Endodermal cell (in vitro differentiated cells): ENCODE measurements around the gene ZSWIM4. TPM values are rescaled to one million over a fixed set of nuclear protein-coding genes. Genes with fewer than 3 reads are reported as not detected.

Experiments used
- DNase-seq: peaks from one replicate; pipeline ENCODE4 v3.0.0-alpha.2; 2017
- H3K27ac ChIP-seq: 2 replicates; pipeline ENCODE4 v1.5.1; 2013; ENCODE audit warnings: mild to moderate bottlenecking, low read depth, low read length, moderate library complexity
- H3K27me3 ChIP-seq: 2 replicates; pipeline ENCODE4 v1.6.1; 2013; ENCODE audit warnings: mild to moderate bottlenecking, low read length, moderate library complexity; ENCODE audit not compliant: insufficient read depth, control insufficient read depth, poor library complexity, severe bottlenecking
- H3K36me3 ChIP-seq: 2 replicates; pipeline ENCODE4 v1.7.0; 2013; ENCODE audit warnings: mild to moderate bottlenecking, low read length, moderate library complexity; ENCODE audit not compliant: control insufficient read depth, insufficient read depth
- H3K4me1 ChIP-seq: one replicate; pipeline ENCODE4 v1.7.0; 2013; ENCODE audit warnings: low read length; ENCODE audit not compliant: control insufficient read depth, insufficient read depth
- H3K4me3 ChIP-seq: 2 replicates; pipeline ENCODE4 v1.5.1; 2013; ENCODE audit warnings: mild to moderate bottlenecking, low read length, moderate library complexity
- H3K9ac ChIP-seq: 2 replicates; pipeline ENCODE4 v1.6.1; 2013; ENCODE audit warnings: mild to moderate bottlenecking, low read length, moderate library complexity; ENCODE audit not compliant: poor library complexity, severe bottlenecking; ENCODE audit errors: extremely low read depth
- H3K9me3 ChIP-seq: 2 replicates; pipeline ENCODE4 v1.6.1; 2013; ENCODE audit warnings: mild to moderate bottlenecking, low read length, moderate library complexity; ENCODE audit not compliant: control insufficient read depth
- H3K27ac Mint-ChIP-seq: 2 replicates; pipeline ENCODE4 v1.8.0; 2020; ENCODE audit warnings: mixed read lengths
- H3K27me3 Mint-ChIP-seq: 2 replicates; pipeline ENCODE4 v1.8.0; 2021; ENCODE audit warnings: mild to moderate bottlenecking, mixed read lengths; ENCODE audit not compliant: insufficient read depth
- H3K36me3 Mint-ChIP-seq: 2 replicates; pipeline ENCODE4 v1.8.0; 2020; ENCODE audit warnings: low read depth, mixed read lengths
- H3K4me1 Mint-ChIP-seq: 2 replicates; pipeline ENCODE4 v1.8.0; 2020; ENCODE audit warnings: mixed read lengths
- H3K4me3 Mint-ChIP-seq: 2 replicates; pipeline ENCODE4 v1.8.0; 2020; ENCODE audit warnings: mild to moderate bottlenecking, moderate library complexity, mixed read lengths
- H3K9me3 Mint-ChIP-seq: 2 replicates; pipeline ENCODE4 v1.8.0; 2020; ENCODE audit warnings: mild to moderate bottlenecking, mixed read lengths
- CTCF ChIP-seq: fragments of 200-600 bp; sonication (generic); conservative IDR thresholded peaks from 2 replicates; pipeline ENCODE4 v1.5.0; 2021; ENCODE audit warnings: antibody characterized with exemption, mild to moderate bottlenecking
- WGBS, 2 experiments: methylation state at CpG; one replicate each; pipeline versions ENCODE4 v1.1.5 to v1.1.7; 2013; ENCODE audit warnings: missing lambda C conversion rate in 2 of 2, mixed read lengths in 1 of 2; ENCODE audit not compliant: insufficient coverage in 1 of 2, insufficient read length in 1 of 2; 5-methylcytosine and 5-hydroxymethylcytosine counted together
- total RNA-seq, 2 donors: library from RNA; stranded (reverse); fragmentation: NEBNext Ultra II Directional in 1 of 2; extraction: Animal tissue kit (Norgen Biotek cat#: 25700) in 1 of 2; gene quantifications; 2 replicates in 1 of 2; 3 replicates in 1 of 2; pipeline ENCODE4 v1.2.1, GENCODE V29; 2021

ZSWIM4 gene
- total RNA-seq, 2 donors from 2014 or later, result 30.0 to 41.9 TPM

DNA sequence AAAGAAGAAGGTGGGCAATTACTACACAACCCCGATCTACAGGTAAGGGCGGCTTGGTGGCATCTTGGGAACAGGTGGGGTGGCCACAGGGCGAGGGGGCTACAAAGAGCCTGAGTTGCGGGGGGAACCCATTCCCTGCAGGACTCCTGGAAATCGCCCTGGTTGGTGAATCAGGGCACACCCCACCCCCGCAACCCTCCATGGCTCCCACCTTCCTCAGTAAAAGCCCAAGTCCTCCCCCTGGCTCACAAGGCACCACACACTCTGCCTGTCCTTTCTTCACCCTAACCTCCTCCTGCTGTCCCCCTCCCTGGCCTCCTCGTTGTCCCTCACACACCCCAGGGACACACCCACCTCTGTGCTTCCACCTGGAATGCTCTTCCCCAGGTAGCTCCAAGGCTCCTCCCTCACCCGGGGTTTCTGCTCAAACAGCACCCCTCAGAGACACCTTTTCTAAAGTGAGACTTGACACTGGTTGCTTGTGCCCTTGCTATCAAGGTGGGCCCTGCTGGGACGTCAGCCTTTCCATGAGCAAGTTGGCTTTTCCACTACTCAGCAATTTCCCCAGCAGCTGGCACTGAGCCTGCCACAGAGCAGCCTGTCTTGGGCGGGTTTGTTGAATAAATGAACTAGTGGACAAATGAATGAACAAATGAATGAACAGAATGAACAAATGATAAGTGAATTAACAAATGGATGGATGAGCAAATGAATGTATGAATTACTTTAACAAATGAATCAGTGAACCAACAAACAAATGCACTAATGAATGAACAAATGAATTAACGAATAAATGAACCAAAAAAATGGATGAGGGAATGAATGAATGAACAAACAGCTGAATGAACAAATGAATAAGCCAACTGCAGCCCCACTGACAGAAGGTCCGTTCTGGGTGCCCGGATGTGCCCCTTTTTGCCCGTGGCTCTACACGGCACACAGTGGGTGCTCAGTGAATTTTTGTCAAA is 37.2 kb upstream of the ZSWIM4 start:
- Histone ChIP-seq H3K36me3 (peaks cover 69% of the 10 kb centered on the region), H3K9me3 (no peaks in the 10 kb centered on the region), H3K4me3 (no peak overlapping the region), H3K27me3 (no peaks in the 10 kb centered on the region), H3K27ac (no peak overlapping the region), H3K9ac (no peak overlapping the region), H3K4me1 (no peaks in the 10 kb centered on the region)
- no peaks in the 10 kb centered on the region for H3K27me3 Mint-ChIP-seq
- H3K4me1 Mint-ChIP-seq, result no peaks in the 10 kb centered on the region
- H3K9me3 Mint-ChIP-seq, result no peaks in the 10 kb centered on the region
- no peak for TF ChIP-seq CTCF
- H3K36me3 Mint-ChIP-seq, result peaks cover 74% of the 10 kb centered on the region
- no peak overlapping the region for H3K4me3 Mint-ChIP-seq
- WGBS, 2 experiments, result 90 to 92% methylated on average over 15 of the region's 15 CpGs
- no peak for DNase-seq
- peak overlapping the region; percentile 14 for H3K27ac Mint-ChIP-seq

DNA sequence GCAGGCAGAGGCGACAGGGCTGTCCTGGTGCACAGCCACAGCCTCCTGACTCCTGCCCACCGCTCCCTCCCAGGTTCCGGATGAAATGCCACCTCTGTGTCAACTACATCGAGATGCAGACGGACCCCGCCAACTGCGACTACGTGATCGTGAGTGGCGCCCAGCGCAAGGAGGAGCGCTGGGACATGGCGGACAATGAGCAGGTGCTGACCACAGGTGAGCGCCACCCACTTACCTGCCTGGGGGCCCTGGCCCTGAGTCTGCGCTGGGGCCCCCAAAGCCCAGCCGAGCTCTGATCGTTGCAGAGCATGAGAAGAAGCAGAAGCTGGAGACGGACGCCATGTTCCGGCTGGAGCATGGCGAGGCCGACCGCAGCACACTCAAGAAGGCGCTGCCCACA is 36.4 kb upstream of the ZSWIM4 start:
- Histone ChIP-seq H3K27ac (no peak overlapping the region), H3K9me3 (no peaks in the 10 kb centered on the region), H3K36me3 (peaks cover 72% of the 10 kb centered on the region), H3K4me1 (no peaks in the 10 kb centered on the region), H3K9ac (no peak overlapping the region), H3K4me3 (no peak overlapping the region), H3K27me3 (no peaks in the 10 kb centered on the region)
- Mint-ChIP-seq H3K9me3 (peaks cover 1% of the 10 kb centered on the region), H3K4me3 (no peak overlapping the region), H3K36me3 (peaks cover 72% of the 10 kb centered on the region), H3K4me1 (no peaks in the 10 kb centered on the region), H3K27ac (no peak overlapping the region), H3K27me3 (no peaks in the 10 kb centered on the region)
- 97 to 99% methylated on average over 20 to 24 of the region's 24 CpGs for WGBS, 2 experiments
- DNase-seq, result no peak
- TF ChIP-seq CTCF, result no peak

- Histone ChIP-seq H3K27ac (no peak overlapping the region), H3K4me1 (no peaks in the 10 kb centered on the region), H3K36me3 (peaks cover 54% of the 10 kb centered on the region), H3K9ac (no peak overlapping the region), H3K27me3 (no peaks in the 10 kb centered on the region), H3K9me3 (no peaks in the 10 kb centered on the region), H3K4me3 (no peak overlapping the region)
- peaks cover 58% of the 10 kb centered on the region for H3K36me3 Mint-ChIP-seq
- peaks cover 1% of the 10 kb centered on the region for H3K9me3 Mint-ChIP-seq
- 80 to 92% methylated on average over 5 to 8 of the region's 8 CpGs for WGBS, 2 experiments
- DNase-seq, result no peak
- peaks cover 5% of the 10 kb centered on the region for H3K4me1 Mint-ChIP-seq
- no peak overlapping the region for H3K4me3 Mint-ChIP-seq
- H3K27me3 Mint-ChIP-seq, result no peaks in the 10 kb centered on the region
- no peak overlapping the region for H3K27ac Mint-ChIP-seq
- TF ChIP-seq CTCF, result peak; percentile 26
Observed at GRCh38 chr19:13761423-13761822, 33.8 kb upstream of the ZSWIM4 start.
